Gastrocnemius medialis (tissue), 4 donors: Measurements from ENCODE around the gene MTMR12. TPM values are rescaled to one million over a fixed set of nuclear protein-coding genes. Genes with fewer than 3 reads are reported as not detected.
A peak's percentile ranks its signal among the peaks of the same experiment; 100 is the strongest.

Experiments used
- ATAC-seq, 2 donors: fragments of 150-250 bp; one replicate each; pipeline ENCODE4 v1.9.1; 2016
- DNase-seq, 2 donors: peaks; one replicate each; pipeline ENCODE4 v3.0.0-alpha.2; 2019
- H3K27ac ChIP-seq, 4 donors: fragments of 200-600 bp; sonication (generic); 1 replicate in 1 of 4; 2 replicates in 3 of 4; pipeline ENCODE4 v1.5.1; 2016 to 2018; ENCODE audit warnings: mild to moderate bottlenecking in 2 of 4, moderate library complexity in 1 of 4
- H3K27me3 ChIP-seq, 3 donors: fragments of 200-600 bp; sonication (generic) in 2 of 3; 1 replicate in 1 of 3; 2 replicates in 2 of 3; pipeline versions ENCODE4 v1.5.1 to v1.6.0; 2016 to 2019; ENCODE audit warnings: mild to moderate bottlenecking in 1 of 3, moderate library complexity in 1 of 3
- H3K36me3 ChIP-seq, 2 donors: fragments of 200-600 bp; sonication (generic) in 1 of 2; one replicate each; pipeline ENCODE4 v1.5.1; 2017 to 2018
- H3K4me1 ChIP-seq, 2 donors: fragments of 200-600 bp; sonication (generic) in 1 of 2; one replicate each; pipeline ENCODE4 v1.5.1; 2016 to 2017; ENCODE audit warnings: mild to moderate bottlenecking in 2 of 2
- H3K4me3 ChIP-seq, 4 donors: fragments of 200-600 bp; sonication (generic) in 3 of 4; 1 replicate in 1 of 4; 2 replicates in 3 of 4; pipeline ENCODE4 v1.5.1; 2016 to 2019; ENCODE audit warnings: mild to moderate bottlenecking in 2 of 4
- H3K9me3 ChIP-seq, 3 donors: fragments of 200-600 bp; sonication (generic) in 2 of 3; 1 replicate in 1 of 3; 2 replicates in 2 of 3; pipeline ENCODE4 v1.5.1; 2016 to 2019
- POLR2A ChIP-seq, 2 donors: fragments of 450-650 bp; IDR thresholded peaks; one replicate each; pipeline ENCODE4 v1.6.1; 2017; ENCODE audit warnings: antibody characterized with exemption in 2 of 2, mild to moderate bottlenecking in 2 of 2, moderate library complexity in 2 of 2
- in situ Hi-C, 4 donors: fragments of 200-750 bp; cut with MboI; loops; one replicate each; pipeline versions ENCODE4 v1.15.0 to v1.8.0; 2017; ENCODE audit warnings: low sequenced_read_pairs in 4 of 4
- intact Hi-C: fragments of 100-400 bp; cut with DNase I; formaldehyde crosslinking; loops from one replicate; pipeline ENCODE4 v1.15.1; 2023; ENCODE audit warnings: low total_unique reads
- total RNA-seq, 4 donors: library from RNA; depleted of rRNA; stranded (reverse); fragments of >200 nt; gene quantifications; one replicate each; pipeline versions ENCODE4 v1.1.0 to v1.2.3, GENCODE V29; 2016
- TF ChIP-seq, protein P1 (sequence below), 5 experiments: fragments of 450-650 bp in 3 of 5; fragments of 200-600 bp in 2 of 5; sonication (generic) in 2 of 5; IDR thresholded peaks in 4 of 5; conservative IDR thresholded peaks in 1 of 5; 1 replicate in 4 of 5; 2 replicates in 1 of 5; pipeline ENCODE4 v1.5.1; 2016 to 2019; ENCODE audit warnings: antibody characterized with exemption in 5 of 5, mild to moderate bottlenecking in 3 of 5, moderate library complexity in 3 of 5

Gene MTMR12
- total RNA-seq, 4 donors from 2014 or later: 6.4 to 11.5 (median 10.6) TPM

DNA sequence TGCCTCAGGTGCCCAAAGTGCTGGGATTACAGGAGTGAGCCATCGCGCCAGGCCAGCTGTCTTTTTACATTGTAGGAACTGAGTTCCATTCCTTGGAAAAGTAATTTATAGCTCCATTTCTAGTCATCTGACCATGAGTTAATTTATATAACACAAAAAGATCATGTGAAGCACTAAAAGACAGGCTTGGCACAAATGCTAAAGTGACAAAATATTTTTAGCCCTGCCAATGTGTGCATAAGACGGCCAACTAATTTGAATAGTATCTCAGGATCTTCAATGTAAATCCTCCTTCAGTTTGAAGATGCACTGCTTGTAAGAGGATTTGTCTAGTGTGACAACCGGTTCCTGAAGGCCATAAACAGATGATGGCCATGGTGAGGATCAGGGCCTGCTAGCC, 49.1 kb downstream of the MTMR12 start:
- no peak for ATAC-seq
- intact Hi-C loops: no loop called here
- peak overlapping the region in 1 of 4 donors; percentile 9 for H3K27ac ChIP-seq
- no peak for DNase-seq
- TF ChIP-seq POLR2A (IDR thresholded peaks at IDR 0.05): no peak
- TF ChIP-seq, protein P1, sequence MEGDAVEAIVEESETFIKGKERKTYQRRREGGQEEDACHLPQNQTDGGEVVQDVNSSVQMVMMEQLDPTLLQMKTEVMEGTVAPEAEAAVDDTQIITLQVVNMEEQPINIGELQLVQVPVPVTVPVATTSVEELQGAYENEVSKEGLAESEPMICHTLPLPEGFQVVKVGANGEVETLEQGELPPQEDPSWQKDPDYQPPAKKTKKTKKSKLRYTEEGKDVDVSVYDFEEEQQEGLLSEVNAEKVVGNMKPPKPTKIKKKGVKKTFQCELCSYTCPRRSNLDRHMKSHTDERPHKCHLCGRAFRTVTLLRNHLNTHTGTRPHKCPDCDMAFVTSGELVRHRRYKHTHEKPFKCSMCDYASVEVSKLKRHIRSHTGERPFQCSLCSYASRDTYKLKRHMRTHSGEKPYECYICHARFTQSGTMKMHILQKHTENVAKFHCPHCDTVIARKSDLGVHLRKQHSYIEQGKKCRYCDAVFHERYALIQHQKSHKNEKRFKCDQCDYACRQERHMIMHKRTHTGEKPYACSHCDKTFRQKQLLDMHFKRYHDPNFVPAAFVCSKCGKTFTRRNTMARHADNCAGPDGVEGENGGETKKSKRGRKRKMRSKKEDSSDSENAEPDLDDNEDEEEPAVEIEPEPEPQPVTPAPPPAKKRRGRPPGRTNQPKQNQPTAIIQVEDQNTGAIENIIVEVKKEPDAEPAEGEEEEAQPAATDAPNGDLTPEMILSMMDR (IDR thresholded peaks at IDR 0.05 in 4 of 5, conservative IDR thresholded peaks at IDR 0.05 in 1 of 5): no peak
- H3K27me3 ChIP-seq: no peaks in the 10 kb centered on the region
- in situ Hi-C loops: no loop called here
- H3K4me3 ChIP-seq: no peak overlapping the region
- H3K4me1 ChIP-seq: peaks cover 10 to 12% of the 10 kb centered on the region in 2 donors
- no peaks in the 10 kb centered on the region for H3K9me3 ChIP-seq
- H3K36me3 ChIP-seq: peaks cover 0 to 69% of the 10 kb centered on the region in 2 donors

DNA sequence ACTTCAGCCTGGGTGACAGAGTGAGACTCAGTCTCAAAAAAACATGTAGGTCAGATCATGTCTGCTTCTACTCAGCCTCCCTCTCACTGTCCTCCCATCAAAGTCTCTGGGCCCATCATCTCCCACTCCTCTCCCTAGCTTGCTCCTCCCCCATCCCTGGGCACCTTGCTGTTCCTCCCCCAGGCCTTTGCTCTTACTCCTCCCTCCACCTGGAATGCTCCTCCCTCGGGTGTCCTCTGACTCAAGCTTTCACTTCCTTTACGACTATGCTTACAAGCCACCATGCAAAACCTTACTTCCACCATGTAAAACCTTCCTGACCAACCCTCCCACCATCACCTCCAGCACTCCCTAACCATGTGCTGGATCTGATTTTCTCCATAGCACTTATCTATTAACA, 51.5 kb downstream of the MTMR12 start:
- peak in 1 of 2 donors; percentile 16 for ATAC-seq

DNA sequence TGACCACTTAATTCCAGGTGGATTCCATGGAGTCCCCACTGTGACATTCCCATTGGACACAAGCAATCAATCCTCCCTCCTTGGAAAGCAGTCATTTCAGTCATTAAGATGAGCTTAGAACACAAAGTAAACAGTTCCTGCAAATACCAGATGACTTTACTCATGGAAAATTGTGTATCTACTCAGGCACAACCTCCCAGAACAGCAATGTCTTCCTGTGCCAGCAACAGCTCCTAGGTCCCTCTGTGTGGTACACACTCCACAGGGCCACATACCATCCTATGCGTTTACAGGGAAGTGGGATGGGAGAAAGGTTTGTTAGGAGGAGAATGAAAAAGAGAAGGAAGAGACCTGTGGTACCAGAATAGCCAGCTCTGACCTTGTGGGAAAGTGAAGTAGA, 53.7 kb downstream of the MTMR12 start:
- no peak for TF ChIP-seq POLR2A (IDR thresholded peaks at IDR 0.05)
- TF ChIP-seq, protein P1 (IDR thresholded peaks at IDR 0.05 in 4 of 5, conservative IDR thresholded peaks at IDR 0.05 in 1 of 5): no peak
- H3K4me1 ChIP-seq: peaks cover 17% of the 10 kb centered on the region in 2 donors
- in situ Hi-C loops (no loop called here), intact Hi-C loops (no loop called here)
- H3K9me3 ChIP-seq: no peaks in the 10 kb centered on the region
- H3K36me3 ChIP-seq: peaks cover 0 to 63% of the 10 kb centered on the region in 2 donors
- ATAC-seq: no peak
- no peak overlapping the region for H3K4me3 ChIP-seq
- H3K27me3 ChIP-seq: no peaks in the 10 kb centered on the region
- DNase-seq: no peak
- H3K27ac ChIP-seq: no peak overlapping the region

More for the DNA sequence above, 51.5 kb downstream of the MTMR12 start:
- Histone ChIP-seq H3K27me3 (no peaks in the 10 kb centered on the region), H3K9me3 (no peaks in the 10 kb centered on the region), H3K4me1 (peaks cover 10 to 12% of the 10 kb centered on the region in 2 donors), H3K27ac (peak overlapping the region in 2 of 4 donors; percentile 21 to 47), H3K4me3 (no peak overlapping the region), H3K36me3 (peaks cover 0 to 60% of the 10 kb centered on the region in 2 donors)
- no peak for DNase-seq
- no peak for TF ChIP-seq POLR2A (IDR thresholded peaks at IDR 0.05)
- TF ChIP-seq, protein P1 (IDR thresholded peaks at IDR 0.05 in 4 of 5, conservative IDR thresholded peaks at IDR 0.05 in 1 of 5): no peak
- intact Hi-C loops (no loop called here), in situ Hi-C loops (no loop called here)

- Histone ChIP-seq H3K9me3 (no peaks in the 10 kb centered on the region), H3K4me1 (peaks cover 17% of the 10 kb centered on the region in 2 donors), H3K27me3 (no peaks in the 10 kb centered on the region), H3K27ac (no peak overlapping the region), H3K4me3 (no peak overlapping the region), H3K36me3 (peaks cover 0 to 66% of the 10 kb centered on the region in 2 donors)
- TF ChIP-seq, protein P1 (IDR thresholded peaks at IDR 0.05 in 4 of 5, conservative IDR thresholded peaks at IDR 0.05 in 1 of 5): no peak
- TF ChIP-seq POLR2A (IDR thresholded peaks at IDR 0.05): no peak
- intact Hi-C loops: no loop called here
- ATAC-seq (no peak), DNase-seq (no peak)
- in situ Hi-C loops: no loop called here
These were observed 54.3 kb downstream of the MTMR12 start for GRCh38 chr5:32258424-32258823.

GRCh38 chr5:32255540-32255900, 57.2 kb downstream of the MTMR12 start:
- Histone ChIP-seq H3K27ac (peak overlapping the region in 3 of 4 donors; percentile 56 to 68 (median 57)), H3K4me3 (no peak overlapping the region), H3K27me3 (no peaks in the 10 kb centered on the region), H3K9me3 (no peaks in the 10 kb centered on the region), H3K4me1 (peaks cover 13 to 14% of the 10 kb centered on the region in 2 donors), H3K36me3 (peaks cover 0 to 44% of the 10 kb centered on the region in 2 donors)
- intact Hi-C loops (no loop called here), in situ Hi-C loops (no loop called here)
- DNase-seq: no peak
- ATAC-seq: peak in 1 of 2 donors; percentile 18
- TF ChIP-seq POLR2A (IDR thresholded peaks at IDR 0.05): no peak
